Measurements from ENCODE around the gene SYNGR3.
"Not testable (repeated sequence)": the region's sequence is repeated elsewhere in the genome, so short reads cannot be mapped to it uniquely, and the experiment has no call there.

The SYNGR3 gene

DNA sequence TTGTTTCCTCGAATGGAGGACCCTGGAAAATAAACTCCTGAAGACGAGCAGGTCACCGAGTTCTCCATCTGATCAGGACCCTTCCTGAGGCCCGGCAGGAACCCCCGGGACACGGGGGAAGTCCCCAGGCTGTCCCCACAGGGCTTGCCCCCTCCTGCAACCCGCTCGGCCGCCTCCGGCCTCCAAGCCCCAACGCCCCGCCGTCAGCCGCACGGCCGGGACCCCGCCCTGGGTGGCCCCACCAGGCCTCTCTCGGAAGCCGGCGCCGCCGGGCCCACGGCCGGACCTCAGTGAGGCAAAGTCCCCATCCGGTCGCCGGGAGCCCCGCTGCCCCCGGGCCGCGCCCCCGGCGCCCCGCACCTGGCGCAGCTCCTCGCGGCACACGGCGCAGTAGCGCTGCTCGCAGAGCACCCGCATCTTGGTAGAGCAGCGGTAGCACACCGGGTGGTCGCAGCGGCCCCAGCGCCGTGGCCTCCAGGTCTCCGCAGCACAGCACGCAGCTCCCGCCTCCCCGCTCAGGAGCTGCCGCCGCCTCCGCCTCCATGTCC is 19.5 kb downstream of the SYNGR3 start:
- no peak for DNase-seq

DNA sequence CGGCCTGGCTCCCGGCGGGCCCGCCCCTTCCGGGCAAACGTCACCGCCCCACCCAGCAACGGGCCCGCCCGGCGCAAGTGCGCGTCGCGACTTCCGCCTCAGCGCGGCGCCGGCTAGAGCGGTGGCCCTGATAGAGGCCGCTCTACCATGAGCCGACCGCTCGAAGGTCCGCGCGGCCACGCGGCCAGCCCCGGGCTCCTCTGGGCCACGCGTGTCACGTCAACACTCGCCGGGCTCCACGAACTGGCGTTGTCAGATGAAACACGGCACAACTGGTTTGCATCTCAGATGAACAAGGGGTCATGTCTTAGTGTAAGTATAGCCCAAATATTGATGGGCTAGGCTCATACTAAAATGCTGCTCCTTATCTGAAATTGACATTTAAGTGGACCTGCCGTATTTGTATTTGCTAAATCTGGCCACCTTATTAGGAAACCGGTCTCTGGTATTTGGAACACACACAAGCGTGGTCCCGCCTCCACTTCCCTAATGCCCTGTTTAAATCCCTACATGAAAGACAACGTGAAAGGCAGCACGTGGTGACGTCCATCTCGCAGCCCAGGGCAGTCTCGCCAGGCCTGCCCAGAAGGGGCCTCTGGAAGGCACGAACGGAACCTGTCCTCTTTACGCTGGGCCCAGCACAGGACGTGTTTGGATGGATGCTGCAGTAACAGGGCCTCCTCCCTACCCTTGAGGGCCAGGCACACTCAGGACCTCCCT is 20.2 kb downstream of the SYNGR3 start, which contains the start of gene ZNF598:
Gene ZNF598 (minus strand): TSS at position 31 of the 720 bp plus-strand sequence.
- peak; percentile 89 for DNase-seq

GRCh38 chr16:2011726-2012125 is 22.0 kb downstream of the SYNGR3 start:
- not testable (repeated sequence) for DNase-seq

DNA sequence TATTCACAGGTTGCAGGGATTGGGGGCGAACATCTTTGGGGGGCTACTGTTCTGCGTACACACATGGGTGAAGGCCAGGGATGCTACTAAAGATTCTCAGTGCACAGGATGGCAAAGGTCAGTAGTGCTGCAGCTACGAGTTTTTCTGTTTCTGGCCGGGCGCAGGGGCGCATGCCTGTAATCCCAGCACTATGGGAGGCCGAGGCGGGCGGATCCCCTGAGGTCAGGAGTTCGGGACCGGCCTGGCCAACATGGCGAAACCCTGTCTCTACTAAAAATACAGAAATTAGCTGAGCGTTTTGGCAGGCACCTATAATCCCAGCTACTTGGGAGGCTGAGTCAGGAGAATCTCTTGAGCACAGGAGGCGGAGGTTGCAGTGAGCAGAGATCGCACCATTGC is 23.8 kb downstream of the SYNGR3 start:
- no peak for DNase-seq

DNA sequence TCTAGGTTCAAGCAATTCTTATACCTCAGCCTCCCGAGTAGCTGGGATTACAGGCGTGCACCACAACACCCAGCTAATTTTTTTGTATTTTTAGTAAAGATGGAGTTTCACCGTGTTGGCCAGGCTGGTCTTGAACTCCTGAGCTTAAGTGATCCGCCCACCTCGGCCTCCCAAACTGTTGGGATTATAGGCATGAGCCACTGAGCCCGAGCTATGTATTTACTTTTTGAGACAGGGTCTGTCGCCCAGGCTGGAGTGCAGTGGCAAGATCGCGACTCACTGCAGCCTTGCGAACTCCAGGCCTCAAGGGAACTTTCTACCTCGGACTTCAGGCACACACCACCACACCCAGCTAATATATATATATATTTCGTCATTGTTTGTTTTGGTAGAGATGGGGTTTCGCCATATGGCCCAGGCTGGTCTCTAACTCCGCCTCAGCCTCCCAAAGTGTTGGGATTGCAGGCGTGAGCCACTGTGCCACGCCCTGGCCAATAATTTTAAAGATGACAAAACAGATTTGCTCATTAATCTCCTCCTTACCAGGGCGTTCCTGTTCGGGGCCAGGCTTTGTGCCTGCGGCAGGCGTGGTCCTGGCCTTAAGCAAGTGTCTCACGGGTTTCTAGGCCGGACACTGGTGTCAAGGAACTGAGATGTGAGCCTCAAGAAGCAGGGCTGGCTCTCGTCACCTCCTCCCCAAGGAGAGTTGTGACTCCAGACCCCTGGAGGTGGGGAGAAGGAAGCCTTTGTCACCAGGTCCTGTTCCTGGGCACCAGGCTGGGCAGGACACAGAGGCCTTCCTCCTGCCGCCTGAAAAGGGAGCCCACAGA is 25.6 kb downstream of the SYNGR3 start:
- DNase-seq: no peak

DNA sequence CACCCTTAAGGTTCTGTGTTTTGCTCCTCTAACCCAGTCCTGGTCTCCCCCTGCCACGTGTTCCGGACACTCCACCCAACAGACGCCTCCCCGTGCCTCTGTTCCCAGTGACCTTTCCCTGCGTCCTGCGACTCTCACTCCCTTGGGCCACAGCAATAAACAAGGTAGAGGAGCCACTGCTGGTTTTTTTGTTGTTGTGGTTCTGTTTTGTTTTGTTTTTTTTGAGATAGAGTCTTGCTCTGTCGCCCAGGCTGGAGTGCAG is 26.1 kb downstream of the SYNGR3 start:
- DNase-seq: no peak

DNA sequence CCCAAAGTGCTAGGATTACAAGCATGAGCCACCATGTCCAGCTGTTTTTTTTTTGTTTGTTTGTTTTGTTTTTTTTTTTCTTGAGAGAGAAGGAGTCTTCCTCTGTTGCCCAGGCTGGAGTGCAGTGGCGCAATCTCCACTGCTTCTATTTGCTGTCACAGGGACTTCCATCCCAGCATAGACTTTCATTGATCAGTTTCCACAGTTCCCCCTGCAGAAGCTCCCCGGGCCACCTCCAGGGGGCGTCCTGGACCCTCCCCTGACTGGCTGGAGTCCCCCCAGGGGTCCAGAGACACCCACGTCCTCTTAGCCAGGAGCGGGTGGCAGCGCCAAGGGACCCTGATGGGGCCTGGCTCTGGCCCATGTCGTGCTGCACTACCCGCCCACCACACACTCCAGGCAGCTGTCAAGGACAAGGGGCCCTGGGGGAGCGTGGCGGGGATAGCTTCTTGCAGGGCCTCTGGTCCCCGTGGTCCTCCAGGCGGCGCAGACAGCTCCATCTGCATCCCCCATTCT is 26.7 kb downstream of the SYNGR3 start:
- no peak for DNase-seq

- DNase-seq: no peak
Observed at GRCh38 chr16:2019518-2019920, 29.7 kb downstream of the SYNGR3 start, which contains the start of gene NPW. Gene NPW (plus strand): TSS chr16:2019785.

DNA sequence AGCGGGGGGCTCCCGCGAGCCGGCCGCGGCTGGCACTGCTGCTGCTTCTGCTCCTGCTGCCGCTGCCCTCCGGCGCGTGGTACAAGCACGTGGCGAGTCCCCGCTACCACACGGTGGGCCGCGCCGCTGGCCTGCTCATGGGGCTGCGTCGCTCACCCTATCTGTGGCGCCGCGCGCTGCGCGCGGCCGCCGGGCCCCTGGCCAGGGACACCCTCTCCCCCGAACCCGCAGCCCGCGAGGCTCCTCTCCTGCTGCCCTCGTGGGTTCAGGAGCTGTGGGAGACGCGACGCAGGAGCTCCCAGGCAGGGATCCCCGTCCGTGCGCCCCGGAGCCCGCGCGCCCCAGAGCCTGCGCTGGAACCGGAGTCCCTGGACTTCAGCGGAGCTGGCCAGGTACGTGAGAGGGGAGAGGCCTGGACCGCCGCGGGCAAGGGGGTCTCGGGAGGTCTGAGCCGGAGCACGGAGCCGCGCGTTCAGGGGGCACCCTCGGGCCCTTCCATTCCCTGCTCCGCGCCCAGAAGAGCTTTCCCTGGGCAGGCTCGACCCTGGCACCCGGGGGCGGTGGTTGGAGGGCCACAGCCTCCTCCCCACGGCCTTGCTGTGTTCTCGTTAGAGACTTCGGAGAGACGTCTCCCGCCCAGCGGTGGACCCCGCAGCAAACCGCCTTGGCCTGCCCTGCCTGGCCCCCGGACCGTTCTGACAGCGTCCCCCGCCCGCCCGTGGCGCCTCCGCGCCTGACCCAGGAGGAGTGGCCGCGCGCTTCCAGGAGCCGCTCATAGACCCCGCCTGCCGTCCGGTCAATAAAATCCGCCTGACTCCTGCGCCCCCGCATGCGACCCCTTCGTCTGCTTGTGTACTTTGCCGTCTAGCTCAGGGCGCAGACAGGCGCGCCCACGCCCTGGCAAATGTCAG is 30.4 kb downstream of the SYNGR3 start:
- no peak for DNase-seq

DNA sequence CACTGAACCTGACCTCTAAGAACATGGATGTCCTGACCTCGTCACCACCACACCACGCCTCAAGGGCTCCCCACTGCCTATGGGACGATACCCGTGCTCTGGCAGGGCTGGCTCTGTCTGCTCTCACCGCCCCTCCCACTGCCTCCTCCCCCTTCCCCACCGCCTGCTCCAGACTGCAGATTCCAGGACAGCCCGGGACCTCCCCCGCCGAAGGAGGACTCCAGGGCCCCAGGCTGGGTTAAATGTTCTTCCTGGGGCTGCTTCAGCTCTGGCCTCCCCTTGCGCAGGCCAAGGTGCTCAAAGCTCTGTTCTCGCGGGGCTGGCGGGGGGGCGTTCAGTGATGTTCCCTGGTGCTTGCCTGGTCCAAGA is 32.9 kb downstream of the SYNGR3 start:
- DNase-seq: no peak

DNA sequence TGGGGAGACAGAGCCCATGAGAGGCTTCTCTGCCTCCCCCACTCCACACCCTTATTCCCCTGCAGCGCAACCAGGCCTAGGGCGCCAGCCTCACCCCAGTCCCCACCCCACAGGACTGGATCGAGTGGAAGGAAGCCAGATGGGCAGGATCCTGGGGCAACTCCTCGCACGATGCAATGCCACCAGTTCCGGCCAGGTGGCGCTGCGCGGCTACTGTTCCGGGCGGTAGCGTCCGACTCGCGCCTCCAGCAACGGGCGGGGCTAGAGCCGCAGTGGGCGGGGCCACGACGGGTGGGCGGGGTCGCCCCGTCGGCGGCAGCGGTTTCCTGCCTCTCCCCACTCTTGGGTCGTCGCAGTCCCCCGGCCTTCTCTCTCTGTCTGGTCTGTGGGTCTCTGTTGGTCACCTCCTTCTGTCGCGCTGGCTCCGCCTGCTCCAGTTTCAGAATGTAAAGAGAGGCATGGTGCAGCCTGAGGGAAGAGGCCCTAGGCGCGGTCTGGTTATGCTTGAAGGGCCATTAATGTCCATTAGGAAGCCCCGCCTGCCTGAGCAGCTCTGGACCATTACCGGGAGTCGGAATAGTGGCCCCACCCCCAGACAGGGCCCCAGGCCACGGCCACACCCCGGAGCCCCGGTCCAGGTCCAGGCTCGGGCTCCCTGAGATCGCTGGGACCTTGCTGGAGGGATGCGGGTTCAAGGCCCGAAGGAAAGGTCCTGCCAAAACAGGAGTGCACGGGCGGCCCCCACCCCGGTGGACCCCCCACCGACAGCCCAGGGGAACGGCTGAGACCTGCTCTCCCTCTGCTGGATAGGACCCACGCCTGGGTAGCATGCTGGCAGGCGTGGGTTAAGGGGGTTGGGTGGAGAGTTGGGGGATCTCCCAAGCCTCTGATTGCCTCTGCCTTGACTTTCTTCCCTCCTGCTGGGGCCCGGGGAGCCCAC is 33.6 kb downstream of the SYNGR3 start:
- peak; percentile 94 for DNase-seq

DNA sequence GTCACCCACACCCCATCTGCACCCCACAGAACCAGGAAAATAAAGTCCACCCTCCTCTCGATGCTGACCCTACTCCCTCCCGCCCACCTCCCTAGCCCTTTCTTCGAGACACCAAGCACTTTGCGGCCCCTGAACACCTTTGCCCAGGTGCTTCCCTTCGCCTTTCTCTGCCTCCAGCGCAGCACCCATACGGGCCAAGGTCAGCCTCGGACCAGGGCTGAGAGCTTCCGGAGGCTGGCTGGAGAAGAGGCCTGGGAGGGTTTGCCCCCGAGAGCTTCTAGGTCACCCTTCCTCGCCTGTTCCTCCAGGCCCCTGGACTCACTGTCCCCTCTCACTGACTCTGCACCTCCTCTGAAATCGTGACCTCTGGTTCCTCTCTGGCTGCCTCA is 34.3 kb downstream of the SYNGR3 start:
- no peak for DNase-seq

DNA sequence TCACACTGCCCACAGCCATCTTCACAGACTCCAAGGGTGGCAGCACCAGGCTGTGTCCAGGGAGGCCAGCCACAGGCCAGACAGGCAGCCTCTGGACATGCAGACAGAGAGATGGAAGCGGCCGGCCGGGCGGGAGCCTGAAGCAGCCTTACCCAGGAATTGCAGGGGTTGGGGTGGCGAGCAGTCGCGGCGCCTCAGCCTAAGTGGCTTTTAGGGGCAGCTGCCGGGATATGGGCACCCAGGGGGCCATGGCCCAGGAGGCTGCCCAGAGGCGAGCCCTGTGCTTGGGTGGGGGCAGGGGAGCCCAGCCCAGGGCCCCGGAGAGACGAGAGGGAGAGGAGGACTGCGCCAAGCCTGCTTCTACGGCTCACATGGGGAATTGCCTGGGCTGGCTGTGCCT is 35.5 kb downstream of the SYNGR3 start:
- DNase-seq: peak; percentile 34

GRCh38 chr16:2025878-2026460 is 36.2 kb downstream of the SYNGR3 start:
- no peak for DNase-seq

DNA sequence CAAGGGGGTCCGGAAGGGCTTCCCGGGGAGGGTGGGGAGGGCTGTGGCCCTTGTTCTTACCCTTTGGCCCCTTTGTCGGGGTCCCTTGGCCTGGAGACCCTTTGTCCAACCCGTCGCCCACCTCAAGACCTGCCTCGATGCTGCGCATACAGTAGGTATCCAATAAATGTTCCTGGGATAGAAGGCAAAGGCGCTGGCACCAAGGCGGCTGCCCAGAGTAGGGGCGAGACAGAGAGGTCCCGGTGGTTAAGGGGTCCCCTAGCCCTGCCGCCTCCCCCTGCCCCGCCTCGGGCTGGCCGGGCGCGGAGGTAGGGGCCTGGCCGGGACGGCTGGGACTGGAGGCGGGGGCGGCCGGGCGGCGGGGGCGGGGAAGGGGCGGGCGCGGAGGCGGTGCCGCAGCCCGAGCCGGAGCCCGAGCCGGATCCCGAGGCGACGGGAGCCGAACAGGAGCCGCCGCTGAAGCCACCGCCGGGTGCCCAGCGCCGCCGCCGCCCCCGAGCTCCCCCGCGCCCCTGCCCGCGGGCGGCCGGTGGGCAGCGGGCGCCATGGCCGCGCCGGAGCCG is 36.8 kb downstream of the SYNGR3 start, which contains the start of gene NHERF2:
Gene NHERF2 (plus strand): TSS at position 442 of the 563 bp plus-strand sequence. CDS start 104 bp downstream, at position 546.
- DNase-seq: peak; percentile 59

GRCh38 chr16:2027024-2028010 is 37.5 kb downstream of the SYNGR3 start:
- DNase-seq: peak; percentile 46

- no peak for DNase-seq
Observed at GRCh38 chr16:2028146-2028545, 38.4 kb downstream of the SYNGR3 start.

GRCh38 chr16:2028620-2029220 is 39.0 kb downstream of the SYNGR3 start:
- peak; percentile 26 for DNase-seq

- peak; percentile 31 for DNase-seq
Observed at GRCh38 chr16:2029350-2029749, 39.6 kb downstream of the SYNGR3 start.

Data from left hindlimb (tissue), 1 donor.